Measurements from ENCODE around the gene NOS1. TPM values are rescaled to one million over a fixed set of nuclear protein-coding genes. Genes with fewer than 3 reads are reported as not detected.

Gene NOS1
- total RNA-seq, 2 experiments from 2014 or later, result not detected

DNA sequence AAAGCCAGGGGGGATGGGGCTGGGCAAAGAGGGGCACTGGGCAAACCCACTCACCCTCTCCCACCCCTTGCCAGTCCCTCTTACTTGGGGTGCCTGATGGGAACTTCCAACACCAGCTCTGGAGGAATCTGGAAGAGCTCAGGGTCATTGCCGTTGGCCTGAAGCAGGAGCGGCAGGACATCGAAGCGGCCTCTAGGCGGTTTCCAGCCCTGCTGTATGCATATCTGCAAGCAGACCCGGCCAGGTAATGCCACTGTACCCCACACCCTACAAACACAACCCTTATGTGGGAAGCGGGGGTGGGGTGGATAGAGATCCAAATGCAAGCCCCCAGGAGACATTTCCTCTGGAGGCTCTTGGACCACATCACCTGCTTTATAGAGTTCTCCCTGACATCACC lies 83.6 kb downstream of the NOS1 start:
- POLR2A ChIA-PET, result no interaction called here
- no peaks in the 10 kb centered on the region for H3K36me3 Mint-ChIP-seq
- H3K27ac Mint-ChIP-seq, result no peak overlapping the region
- no peak overlapping the region for H3K4me3 Mint-ChIP-seq
- no peaks in the 10 kb centered on the region for H3K9me3 Mint-ChIP-seq
- no peak for DNase-seq
- no peaks in the 10 kb centered on the region for H3K4me1 Mint-ChIP-seq (ENCODE audit: low read depth)
- intact Hi-C loops (cut with micrococcal nuclease), result no loop called here
- CTCF ChIA-PET, result no interaction called here
- H3K27me3 Mint-ChIP-seq, result peaks cover 5% of the 10 kb centered on the region

DNA sequence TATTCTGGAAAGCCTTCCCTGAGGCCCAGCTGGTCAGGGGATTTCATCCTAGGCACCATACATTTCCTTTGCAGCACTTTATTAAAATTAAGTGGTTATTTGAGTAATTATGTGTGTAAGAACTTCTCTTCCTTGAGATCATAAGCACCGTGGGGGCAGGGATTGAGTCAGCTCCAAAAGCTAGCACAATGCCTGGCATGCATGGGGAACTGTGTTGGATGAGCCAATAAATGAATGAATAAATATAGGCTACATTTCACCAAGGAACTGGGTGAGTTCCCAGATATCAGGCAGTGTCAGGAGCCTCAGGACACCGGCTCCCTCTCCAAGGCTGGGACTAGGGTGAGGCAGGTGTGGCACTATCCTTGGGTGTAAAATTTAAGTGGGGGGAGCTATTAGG lies 88.3 kb downstream of the NOS1 start:
- no peak overlapping the region for H3K27ac Mint-ChIP-seq
- no peaks in the 10 kb centered on the region for H3K4me1 Mint-ChIP-seq (ENCODE audit: low read depth)
- no peaks in the 10 kb centered on the region for H3K36me3 Mint-ChIP-seq
- intact Hi-C loops (cut with micrococcal nuclease), result no loop called here
- peaks cover 5% of the 10 kb centered on the region for H3K27me3 Mint-ChIP-seq
- H3K4me3 Mint-ChIP-seq, result no peak overlapping the region
- H3K9me3 Mint-ChIP-seq, result no peaks in the 10 kb centered on the region
- DNase-seq, result no peak
- ChIA-PET POLR2A (no interaction called here), CTCF (no interaction called here)

DNA sequence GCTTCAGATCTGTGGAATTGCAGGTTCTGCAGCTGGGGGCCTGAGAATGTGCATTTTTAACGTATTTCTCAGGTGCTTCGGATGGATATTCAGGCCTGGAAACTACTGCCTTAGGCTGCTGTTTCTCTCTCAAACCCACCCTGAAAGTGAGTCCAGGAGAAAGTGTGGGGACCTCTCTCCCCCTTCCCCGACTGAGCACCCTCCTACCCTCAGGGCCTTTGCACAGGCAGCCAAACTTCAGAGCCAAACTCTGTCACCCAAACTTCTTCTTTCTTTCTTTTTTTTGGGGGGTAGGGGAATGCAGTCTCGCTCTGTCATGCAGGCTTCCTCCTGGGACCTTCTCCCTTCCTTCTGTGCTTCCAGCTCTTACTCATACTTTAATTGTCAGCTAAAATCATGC lies 88.7 kb downstream of the NOS1 start:
- CTCF ChIA-PET, result no interaction called here
- Mint-ChIP-seq H3K9me3 (no peaks in the 10 kb centered on the region), H3K27ac (no peak overlapping the region), H3K4me1 (ENCODE audit: low read depth) (no peaks in the 10 kb centered on the region), H3K36me3 (no peaks in the 10 kb centered on the region), H3K4me3 (no peak overlapping the region), H3K27me3 (peaks cover 5% of the 10 kb centered on the region)
- no peak for DNase-seq
- intact Hi-C loops (cut with micrococcal nuclease), result no loop called here
- POLR2A ChIA-PET, result no interaction called here

DNA sequence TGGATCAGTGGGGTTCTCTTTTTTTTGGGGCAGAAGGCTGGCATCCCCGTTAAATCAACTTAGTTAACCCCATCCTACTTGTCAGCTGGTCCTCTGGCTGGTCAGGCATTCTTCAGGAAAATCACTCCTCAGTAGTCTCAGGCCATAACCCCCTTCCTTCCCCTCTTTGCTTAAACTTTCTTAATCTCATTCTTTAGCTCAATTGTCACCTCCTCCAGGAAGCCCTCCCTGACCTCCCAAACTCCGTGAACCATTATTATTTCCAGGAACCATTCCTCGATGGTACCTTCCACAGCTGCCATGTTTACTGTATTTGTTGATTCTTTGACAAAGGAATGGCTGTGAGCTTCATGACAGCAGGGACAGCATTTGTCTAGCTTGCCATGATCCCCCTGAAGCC lies 98.7 kb downstream of the NOS1 start:
- no peaks in the 10 kb centered on the region for H3K36me3 Mint-ChIP-seq
- no peaks in the 10 kb centered on the region for H3K4me1 Mint-ChIP-seq (ENCODE audit: low read depth)
- no peak overlapping the region for H3K27ac Mint-ChIP-seq
- CTCF ChIA-PET, result interaction anchor here (0.6 kb wide), 1 partner anchor 23 kb away, joined by 3 read pairs; no protein-coding TSS in a partner anchor
- no peaks in the 10 kb centered on the region for H3K9me3 Mint-ChIP-seq
- H3K4me3 Mint-ChIP-seq, result no peak overlapping the region
- peaks cover 7% of the 10 kb centered on the region for H3K27me3 Mint-ChIP-seq
- intact Hi-C loops (cut with micrococcal nuclease), result no loop called here
- no peak for DNase-seq
- POLR2A ChIA-PET, result no interaction called here

DNA sequence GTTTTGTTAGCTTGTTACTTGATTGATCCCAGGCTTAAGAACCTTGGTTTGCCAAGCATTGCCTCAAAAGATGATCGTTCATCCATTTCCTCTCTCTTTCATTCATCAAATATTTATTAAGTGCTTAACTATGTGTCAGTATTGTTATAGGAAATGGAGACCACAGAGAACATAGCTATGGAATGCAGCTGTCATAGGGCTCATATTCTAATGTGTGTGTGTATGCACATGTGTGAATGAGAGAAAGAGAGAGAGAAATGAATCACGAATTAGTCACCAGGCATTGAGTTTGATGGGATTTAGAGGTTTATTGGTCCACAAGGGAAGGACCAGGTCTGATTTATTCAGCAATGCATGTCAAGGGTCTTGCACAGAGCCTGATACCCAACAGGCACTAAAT lies 100.2 kb downstream of the NOS1 start:
- H3K4me1 Mint-ChIP-seq (ENCODE audit: low read depth), result no peaks in the 10 kb centered on the region
- intact Hi-C loops (cut with micrococcal nuclease), result no loop called here
- peaks cover 7% of the 10 kb centered on the region for H3K27me3 Mint-ChIP-seq
- H3K27ac Mint-ChIP-seq, result no peak overlapping the region
- DNase-seq, result no peak
- H3K4me3 Mint-ChIP-seq, result no peak overlapping the region
- no peaks in the 10 kb centered on the region for H3K36me3 Mint-ChIP-seq
- H3K9me3 Mint-ChIP-seq, result no peaks in the 10 kb centered on the region
- POLR2A ChIA-PET, result no interaction called here
- CTCF ChIA-PET, result no interaction called here

DNA sequence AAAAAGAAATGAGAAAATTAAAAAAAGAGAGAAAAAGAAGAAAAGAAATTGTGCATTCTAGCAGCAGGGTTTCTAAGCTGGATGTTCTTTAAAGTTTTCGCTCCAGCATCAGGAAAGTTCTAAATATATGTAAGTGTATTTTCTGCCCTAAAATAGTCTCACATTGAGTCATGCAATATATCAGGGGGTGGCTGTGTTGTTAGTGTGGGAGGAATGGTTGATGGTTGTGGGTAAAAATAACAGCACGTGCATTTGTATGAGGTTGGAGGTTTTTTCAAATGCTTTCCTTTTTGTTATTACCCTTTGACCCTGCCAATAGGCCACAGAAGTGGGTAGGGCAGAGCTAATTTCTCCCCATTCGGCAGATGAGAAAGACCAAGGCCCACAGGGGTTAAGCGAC lies 106.0 kb downstream of the NOS1 start:
- Mint-ChIP-seq H3K27ac (no peak overlapping the region), H3K27me3 (peaks cover 4% of the 10 kb centered on the region), H3K36me3 (no peaks in the 10 kb centered on the region), H3K4me3 (no peak overlapping the region), H3K9me3 (peaks cover 2% of the 10 kb centered on the region), H3K4me1 (ENCODE audit: low read depth) (no peaks in the 10 kb centered on the region)
- POLR2A ChIA-PET, result no interaction called here
- CTCF ChIA-PET, result no interaction called here
- DNase-seq, result no peak
- intact Hi-C loops (cut with micrococcal nuclease), result no loop called here

DNA sequence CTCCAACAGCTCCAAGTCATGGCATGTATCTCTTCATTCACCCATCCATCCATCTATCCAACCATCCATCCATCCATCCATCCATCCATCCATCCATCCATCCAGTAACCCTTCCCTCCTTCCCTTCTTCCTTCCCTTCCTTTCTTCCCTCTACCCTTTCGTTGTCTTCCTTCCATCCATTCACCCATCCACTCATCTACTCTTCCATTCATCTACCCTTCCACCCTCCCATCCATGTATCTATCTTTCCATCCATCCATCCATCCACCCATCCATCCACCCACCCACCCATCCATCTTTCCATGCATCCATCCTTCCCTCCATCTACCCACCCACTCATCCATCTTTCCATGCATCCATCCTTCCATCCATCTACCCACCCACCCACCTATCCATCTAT lies 117.9 kb downstream of the NOS1 start:
- no peak overlapping the region for H3K4me3 Mint-ChIP-seq
- no peaks in the 10 kb centered on the region for H3K4me1 Mint-ChIP-seq (ENCODE audit: low read depth)
- CTCF ChIA-PET, result no interaction called here
- no peaks in the 10 kb centered on the region for H3K36me3 Mint-ChIP-seq
- H3K9me3 Mint-ChIP-seq, result no peaks in the 10 kb centered on the region
- no peak overlapping the region for H3K27ac Mint-ChIP-seq
- H3K27me3 Mint-ChIP-seq, result no peaks in the 10 kb centered on the region
- no peak for DNase-seq
- POLR2A ChIA-PET, result no interaction called here
- intact Hi-C loops (cut with micrococcal nuclease), result no loop called here

DNA sequence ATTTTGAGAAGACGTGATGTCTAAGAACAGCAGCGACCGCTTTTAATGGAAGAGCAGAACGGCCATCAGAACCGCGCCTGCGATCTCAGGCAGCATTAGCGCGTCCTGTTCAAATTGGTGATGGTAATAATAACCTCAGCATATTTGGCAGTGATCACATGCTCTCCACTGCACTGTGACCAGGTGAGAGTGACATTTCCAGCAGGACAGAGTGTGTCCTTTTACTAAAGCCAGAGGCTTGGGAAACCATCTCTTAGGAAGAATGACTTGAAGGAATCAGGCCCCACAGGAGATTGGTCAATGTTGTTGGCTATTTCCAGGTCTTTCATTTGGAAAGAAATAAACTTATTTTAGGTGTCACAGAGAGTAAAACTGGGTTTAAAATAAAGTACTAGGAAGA lies 119.7 kb downstream of the NOS1 start:
- Mint-ChIP-seq H3K27me3 (no peaks in the 10 kb centered on the region), H3K27ac (no peak overlapping the region), H3K9me3 (no peaks in the 10 kb centered on the region), H3K4me1 (ENCODE audit: low read depth) (no peaks in the 10 kb centered on the region), H3K36me3 (no peaks in the 10 kb centered on the region), H3K4me3 (no peak overlapping the region)
- ChIA-PET CTCF (no interaction called here), POLR2A (no interaction called here)
- intact Hi-C loops (cut with micrococcal nuclease), result no loop called here
- no peak for DNase-seq

DNA sequence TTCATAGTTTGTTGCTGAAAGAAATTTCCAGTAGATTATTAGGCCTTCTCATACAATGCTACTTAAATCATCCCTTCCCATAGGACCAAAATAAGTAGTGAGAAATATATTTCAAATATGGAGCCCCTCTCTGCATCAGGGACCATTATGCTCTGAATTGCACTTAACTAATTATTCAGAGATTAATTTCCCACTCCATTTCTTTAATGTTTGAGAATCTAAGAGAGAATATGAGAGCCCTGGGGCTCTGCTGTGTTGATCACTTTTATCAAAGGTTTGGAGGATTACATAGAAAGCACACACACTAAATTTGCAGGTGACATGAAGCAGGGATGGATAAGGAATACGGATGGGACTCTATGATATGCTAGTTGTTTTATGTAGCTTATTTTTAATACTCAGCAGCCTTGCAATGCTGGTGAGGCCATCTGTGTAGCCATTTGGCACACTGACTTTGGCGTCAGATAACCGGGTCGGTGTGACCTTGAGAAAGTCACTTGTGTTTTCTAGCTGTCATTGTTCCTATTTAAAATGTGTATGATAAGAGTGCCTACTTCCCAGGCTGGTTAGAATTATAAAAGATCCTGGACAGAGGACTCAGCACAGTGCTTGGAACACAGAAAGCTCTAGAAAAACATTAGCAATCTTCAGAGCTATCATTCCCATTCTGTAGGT lies 121.2 kb downstream of the NOS1 start:
- Mint-ChIP-seq H3K36me3 (no peaks in the 10 kb centered on the region), H3K4me1 (ENCODE audit: low read depth) (no peaks in the 10 kb centered on the region), H3K27ac (no peak overlapping the region), H3K9me3 (no peaks in the 10 kb centered on the region), H3K27me3 (no peaks in the 10 kb centered on the region), H3K4me3 (no peak overlapping the region)
- intact Hi-C loops (cut with micrococcal nuclease), result no loop called here
- ChIA-PET POLR2A (no interaction called here), CTCF (interaction anchor here (0.7 to 1.2 kb wide), 3 partner anchors 22 to 610 kb away, joined by 3 read pairs; no protein-coding TSS in a partner anchor)
- DNase-seq, result no peak

DNA sequence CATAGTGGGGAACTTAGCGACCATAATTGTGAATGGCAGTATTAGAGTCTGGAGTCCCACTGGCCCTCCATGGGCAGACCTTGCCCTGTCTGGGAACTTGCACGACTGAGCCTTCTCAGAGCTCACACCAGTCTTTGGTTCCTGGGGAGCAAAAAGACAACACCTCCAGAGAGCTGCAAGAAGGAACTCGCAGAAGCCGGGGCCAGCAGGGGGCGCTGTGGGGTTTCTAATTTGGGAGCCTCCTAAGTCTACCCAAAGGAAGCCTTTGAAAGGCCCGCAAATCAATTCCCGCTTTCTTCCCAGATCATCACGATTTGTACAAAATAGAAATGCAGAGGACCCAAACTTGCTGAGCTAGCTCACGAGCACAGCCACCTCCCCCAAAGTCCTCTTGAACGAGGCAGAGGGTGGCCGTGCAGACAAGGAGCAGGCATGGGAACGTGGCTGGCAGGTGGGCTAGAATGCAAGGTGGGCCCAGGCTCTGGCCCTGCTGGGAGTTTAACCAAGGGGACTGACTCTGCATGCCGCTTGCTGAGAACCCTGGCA lies 124.9 kb downstream of the NOS1 start:
- H3K4me1 Mint-ChIP-seq (ENCODE audit: low read depth), result no peaks in the 10 kb centered on the region
- CTCF ChIA-PET, result interaction anchor here (0.6 to 5.9 kb wide), 16 partner anchors 10 to 621 kb away, joined by 3 to 59 read pairs (median 4); no protein-coding TSS in a partner anchor
- no peaks in the 10 kb centered on the region for H3K36me3 Mint-ChIP-seq
- no peak overlapping the region for H3K27ac Mint-ChIP-seq
- intact Hi-C loops (cut with micrococcal nuclease), result loop anchor here (1.0 to 10.0 kb wide), 3 partner anchors 128 to 600 kb away; partner anchors contain the start of gene NOS1
- H3K9me3 Mint-ChIP-seq, result no peaks in the 10 kb centered on the region
- DNase-seq, result peak; percentile 86
- peaks cover 9% of the 10 kb centered on the region for H3K27me3 Mint-ChIP-seq
- POLR2A ChIA-PET, result no interaction called here
- H3K4me3 Mint-ChIP-seq, result no peak overlapping the region

DNA sequence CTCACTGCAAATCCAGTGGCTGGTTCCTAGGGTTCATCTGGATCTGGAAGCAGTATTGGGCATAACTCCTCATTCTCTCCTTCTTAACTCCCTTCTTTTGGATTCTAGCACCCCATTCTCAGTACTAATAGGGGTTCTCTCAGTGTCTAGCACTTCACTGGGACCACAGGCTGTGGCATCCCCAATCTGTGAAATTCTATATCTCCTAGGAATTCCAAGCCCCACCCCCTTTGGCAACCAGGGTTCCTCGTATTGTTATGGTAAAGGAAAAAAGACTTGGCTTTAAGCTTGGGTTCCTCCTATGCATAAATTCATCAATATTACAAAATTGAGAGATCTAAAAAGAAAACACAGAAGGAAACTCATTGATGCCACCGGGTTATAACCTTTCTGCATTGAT lies 126.2 kb downstream of the NOS1 start:
- no peak overlapping the region for H3K27ac Mint-ChIP-seq
- H3K4me1 Mint-ChIP-seq (ENCODE audit: low read depth), result no peaks in the 10 kb centered on the region
- POLR2A ChIA-PET, result no interaction called here
- intact Hi-C loops (cut with micrococcal nuclease), result loop anchor here (10.0 kb wide), 1 partner anchor 130 kb away; the partner anchor contains the start of gene NOS1
- CTCF ChIA-PET, result interaction anchor here (1.1 to 5.9 kb wide), 2 partner anchors 9 to 603 kb away, joined by 4 to 59 read pairs; no protein-coding TSS in a partner anchor
- H3K4me3 Mint-ChIP-seq, result no peak overlapping the region
- DNase-seq, result no peak
- no peaks in the 10 kb centered on the region for H3K9me3 Mint-ChIP-seq
- no peaks in the 10 kb centered on the region for H3K36me3 Mint-ChIP-seq
- peaks cover 9% of the 10 kb centered on the region for H3K27me3 Mint-ChIP-seq

DNA sequence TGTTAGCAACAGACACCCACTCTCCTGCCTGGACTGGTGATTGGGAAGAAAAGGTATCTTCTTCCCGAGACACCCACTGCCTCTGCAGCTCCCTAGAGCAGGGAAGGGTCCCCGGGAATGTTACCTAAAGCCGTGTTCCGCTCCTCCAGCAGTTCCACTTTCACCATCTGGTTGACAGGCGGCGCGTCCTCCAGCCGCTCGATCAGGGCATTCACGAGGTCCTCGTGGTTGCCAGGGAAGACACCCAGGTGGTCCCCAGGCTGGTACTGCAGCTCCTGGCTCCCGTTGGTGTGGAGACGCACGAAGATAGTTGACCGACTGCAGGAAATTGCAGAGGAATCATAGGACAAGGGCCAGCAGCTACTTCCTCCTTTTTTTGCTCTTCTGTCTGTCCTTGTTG lies 127.0 kb downstream of the NOS1 start:
- Mint-ChIP-seq H3K9me3 (no peaks in the 10 kb centered on the region), H3K4me3 (no peak overlapping the region), H3K27ac (no peak overlapping the region), H3K36me3 (no peaks in the 10 kb centered on the region), H3K4me1 (ENCODE audit: low read depth) (no peaks in the 10 kb centered on the region), H3K27me3 (peaks cover 9% of the 10 kb centered on the region)
- DNase-seq, result no peak
- intact Hi-C loops (cut with micrococcal nuclease), result loop anchor here (10.0 kb wide), 1 partner anchor 130 kb away; the partner anchor contains the start of gene NOS1
- ChIA-PET POLR2A (no interaction called here), CTCF (interaction anchor here (5.9 kb wide), 1 partner anchor 604 kb away, joined by 59 read pairs; no protein-coding TSS in a partner anchor)

DNA sequence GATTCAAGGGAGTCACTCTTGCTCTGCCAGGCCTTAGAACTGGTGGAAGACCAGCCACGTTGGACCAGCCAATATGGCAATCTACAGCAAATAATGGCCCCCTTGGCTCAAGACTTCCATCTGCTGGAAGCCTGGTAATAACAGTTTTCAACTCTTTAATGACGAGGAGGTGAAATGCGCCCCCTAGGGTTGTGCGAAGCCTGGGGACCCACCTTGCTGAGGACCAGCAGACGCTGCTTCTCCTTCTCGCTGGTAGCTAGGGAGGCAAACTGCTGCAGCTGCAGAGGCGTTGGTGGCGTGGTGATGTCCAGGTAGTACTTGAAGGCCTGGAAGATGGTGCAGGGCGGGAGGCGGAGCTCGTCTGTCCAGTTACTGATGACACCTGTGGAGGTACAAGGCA lies 129.7 kb downstream of the NOS1 start:
- DNase-seq, result no peak
- H3K27me3 Mint-ChIP-seq, result peaks cover 14% of the 10 kb centered on the region
- no peaks in the 10 kb centered on the region for H3K4me1 Mint-ChIP-seq (ENCODE audit: low read depth)
- intact Hi-C loops (cut with micrococcal nuclease), result loop anchor here (10.0 kb wide), 1 partner anchor 133 kb away; the partner anchor contains the start of gene NOS1
- ChIA-PET CTCF (interaction anchor here (0.7 to 5.9 kb wide), 2 partner anchors 607 to 1465 kb away, joined by 3 to 59 read pairs; no protein-coding TSS in a partner anchor), POLR2A (no interaction called here)
- H3K4me3 Mint-ChIP-seq, result no peak overlapping the region
- no peak overlapping the region for H3K27ac Mint-ChIP-seq
- H3K9me3 Mint-ChIP-seq, result no peaks in the 10 kb centered on the region
- no peaks in the 10 kb centered on the region for H3K36me3 Mint-ChIP-seq
